Tibial nerve (tissue), 4 donors: ENCODE results near the gene TSR3. TPM values are rescaled to one million over a fixed set of nuclear protein-coding genes. Genes with fewer than 3 reads are reported as not detected.

Experiments used
- DNase-seq, 2 donors: peaks; one replicate each; pipeline ENCODE4 v3.0.0-alpha.2; 2019; ENCODE audit warnings: low spot score in 2 of 2
- H3K27ac ChIP-seq, 4 donors: fragments of 200-600 bp; sonication (generic) in 3 of 4; one replicate each; pipeline ENCODE4 v1.5.1; 2017 to 2019; ENCODE audit warnings: mild to moderate bottlenecking in 1 of 4
- H3K27me3 ChIP-seq, 2 donors: fragments of 200-600 bp; sonication (generic) in 1 of 2; one replicate each; pipeline versions ENCODE4 v1.5.1 to v1.6.0; 2017 to 2019
- H3K36me3 ChIP-seq, 3 donors: fragments of 200-600 bp; sonication (generic); one replicate each; pipeline ENCODE4 v1.5.1; 2018 to 2019
- H3K4me1 ChIP-seq, 4 donors: fragments of 200-600 bp; sonication (generic) in 3 of 4; one replicate each; pipeline ENCODE4 v1.5.1; 2017 to 2019
- H3K4me3 ChIP-seq, 4 donors: fragments of 200-600 bp; sonication (generic) in 3 of 4; one replicate each; pipeline ENCODE4 v1.5.1; 2017 to 2019; ENCODE audit warnings: mild to moderate bottlenecking in 1 of 4, moderate library complexity in 1 of 4
- H3K9me3 ChIP-seq, 4 donors: fragments of 200-600 bp; sonication (generic) in 3 of 4; one replicate each; pipeline ENCODE4 v1.5.1; 2017 to 2019
- CTCF ChIP-seq, 5 experiments: fragments of 200-600 bp in 3 of 5; fragments of 450-650 bp in 2 of 5; sonication (generic) in 3 of 5; IDR thresholded peaks; one replicate each; pipeline ENCODE4 v1.5.1; 2016 to 2019; ENCODE audit warnings: antibody characterized with exemption in 5 of 5, mild to moderate bottlenecking in 3 of 5, moderate library complexity in 2 of 5
- EP300 ChIP-seq, 2 donors: sonication (generic); formaldehyde crosslinking; IDR thresholded peaks; one replicate each; pipeline ENCODE4 v1.6.1; 2017; ENCODE audit warnings: antibody characterized with exemption in 2 of 2, mild to moderate bottlenecking in 1 of 2
- POLR2A ChIP-seq, 2 donors: fragments of 450-650 bp; IDR thresholded peaks; one replicate each; pipeline ENCODE4 v1.6.1; 2017; ENCODE audit warnings: antibody characterized with exemption in 2 of 2, mild to moderate bottlenecking in 2 of 2, moderate library complexity in 2 of 2
- WGBS, 2 donors: methylation state at CpG; one replicate each; pipeline ENCODE4 v1.1.5; 2018; 5-methylcytosine and 5-hydroxymethylcytosine counted together
- total RNA-seq, 4 donors: library from RNA; depleted of rRNA; stranded (reverse); fragments of >200 nt; gene quantifications; one replicate each; pipeline ENCODE4 v1.1.0, GENCODE V29; 2016

The TSR3 gene
- total RNA-seq, 4 donors from 2014 or later, result 72.2 to 122 (median 108) TPM

DNA sequence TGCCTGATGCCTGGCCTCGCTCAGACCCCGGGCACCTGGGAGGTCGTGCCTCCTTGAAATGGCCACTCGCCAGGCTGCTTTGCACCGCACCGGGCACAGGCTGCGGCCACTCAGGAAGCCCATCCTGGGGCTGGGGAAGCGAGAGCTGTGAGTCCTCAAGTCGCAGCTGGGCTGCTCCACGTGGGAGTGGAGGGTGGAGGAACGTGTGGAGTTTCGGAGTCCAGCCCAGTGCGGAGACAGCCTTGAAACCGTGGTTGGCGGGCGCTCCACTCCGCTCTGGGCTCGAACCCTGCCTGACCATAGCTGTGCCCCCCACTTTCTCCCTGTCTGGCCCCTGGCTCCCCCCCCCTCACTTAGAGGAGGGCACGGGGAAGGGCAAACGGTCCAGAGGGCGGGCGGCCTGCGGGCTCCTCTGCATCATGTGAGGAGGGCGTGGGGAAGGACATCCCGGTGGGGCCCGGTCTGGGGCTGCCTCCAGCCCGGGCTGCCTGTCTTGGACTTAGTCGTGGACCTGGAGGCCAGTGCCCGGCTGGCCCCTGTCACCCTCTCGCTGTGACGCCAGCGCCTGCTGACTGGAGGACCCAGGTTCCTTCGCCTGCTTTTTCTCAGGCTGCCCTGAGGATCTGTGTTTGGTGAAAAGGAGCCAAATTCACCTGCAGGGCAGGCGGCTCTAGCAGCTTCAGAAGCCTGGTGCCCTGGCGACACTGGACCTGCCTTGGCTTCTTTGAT lies 39.8 kb downstream of the TSR3 start:
- Histone ChIP-seq H3K4me1 (peaks cover 5 to 58% (median 27%) of the 10 kb centered on the region in 4 donors), H3K27me3 (no peaks in the 10 kb centered on the region), H3K4me3 (peak overlapping the region; percentile 44 to 78 (median 65)), H3K27ac (peak overlapping the region in 1 of 4 donors; percentile 100), H3K36me3 (peaks cover 0 to 37% (median 10%) of the 10 kb centered on the region in 3 donors), H3K9me3 (no peaks in the 10 kb centered on the region)
- no peak for TF ChIP-seq EP300 (IDR thresholded peaks at IDR 0.05)
- no peak for TF ChIP-seq CTCF (IDR thresholded peaks at IDR 0.05)
- no peak for TF ChIP-seq POLR2A (IDR thresholded peaks at IDR 0.05)
- no peak for DNase-seq
- 24 to 28% methylated on average over 8 to 11 of the region's 35 CpGs for WGBS, 2 donors

- Histone ChIP-seq H3K27ac (peak overlapping the region in 1 of 4 donors; percentile 100), H3K9me3 (no peaks in the 10 kb centered on the region), H3K36me3 (peaks cover 0 to 31% (median 6%) of the 10 kb centered on the region in 3 donors), H3K4me1 (peaks cover 5 to 58% (median 27%) of the 10 kb centered on the region in 4 donors), H3K4me3 (peak overlapping the region; percentile 44 to 78 (median 65)), H3K27me3 (no peaks in the 10 kb centered on the region)
- WGBS, 2 donors, result 8 to 21% methylated on average over 8 to 13 of the region's 13 CpGs
- DNase-seq, result no peak
- TF ChIP-seq CTCF (IDR thresholded peaks at IDR 0.05) (no peak), POLR2A (IDR thresholded peaks at IDR 0.05) (no peak)
Measured at GRCh38 chr16:1311212-1311737, 40.4 kb downstream of the TSR3 start.

- H3K27me3 ChIP-seq, result no peaks in the 10 kb centered on the region
- no peaks in the 10 kb centered on the region for H3K9me3 ChIP-seq
- peaks cover 0 to 26% (median 2%) of the 10 kb centered on the region in 3 donors for H3K36me3 ChIP-seq
- no peak for TF ChIP-seq CTCF (IDR thresholded peaks at IDR 0.05)
- TF ChIP-seq EP300 (IDR thresholded peaks at IDR 0.05), result no peak
- TF ChIP-seq POLR2A (IDR thresholded peaks at IDR 0.05), result no peak
- 2 to 4% methylated on average over 14 of the region's 14 CpGs for WGBS, 2 donors
- H3K27ac ChIP-seq, result peak overlapping the region in 3 of 4 donors; percentile 69 to 100 (median 79)
- peaks cover 5 to 58% (median 27%) of the 10 kb centered on the region in 4 donors for H3K4me1 ChIP-seq
- peak overlapping the region; percentile 44 to 78 (median 65) for H3K4me3 ChIP-seq
- DNase-seq, result no peak
Measured at GRCh38 chr16:1310832-1311200, 40.9 kb downstream of the TSR3 start.

- TF ChIP-seq POLR2A (IDR thresholded peaks at IDR 0.05) (no peak), EP300 (IDR thresholded peaks at IDR 0.05) (no peak), CTCF (IDR thresholded peaks at IDR 0.05) (no peak)
- no peaks in the 10 kb centered on the region for H3K9me3 ChIP-seq
- 1% methylated on average over 33 to 50 of the region's 77 CpGs for WGBS, 2 donors
- H3K4me3 ChIP-seq, result peak overlapping the region; percentile 44 to 78 (median 65)
- peak; percentile 45 to 46 for DNase-seq
- no peaks in the 10 kb centered on the region for H3K27me3 ChIP-seq
- peaks cover 5 to 57% (median 27%) of the 10 kb centered on the region in 4 donors for H3K4me1 ChIP-seq
- H3K36me3 ChIP-seq, result peaks cover 0 to 19% (median 0%) of the 10 kb centered on the region in 3 donors
- H3K27ac ChIP-seq, result peak overlapping the region in 3 of 4 donors; percentile 69 to 100 (median 79)
Measured at GRCh38 chr16:1309888-1310831, 41.5 kb downstream of the TSR3 start.
